Daoy (cell line): ENCODE results near the gene KRT35. TPM values are rescaled to one million over a fixed set of nuclear protein-coding genes. Genes with fewer than 3 reads are reported as not detected.
A peak's percentile ranks its signal among the peaks of the same experiment; 100 is the strongest.

Experiments
- DNase-seq: peaks from one replicate; pipeline ENCODE4 v3.0.0-alpha.2; 2015; ENCODE audit warnings: low read depth
- total RNA-seq: library from RNA; depleted of rRNA; stranded (reverse); fragments of >200 nt; shearing (Covaris generic); gene quantifications from 2 replicates; pipeline ENCODE4 v1.2.3, GENCODE V29; 2014

Gene KRT35
- total RNA-seq, 1 experiment from 2014 or later = not detected

- DNase-seq = no peak
Observed at GRCh38 chr17:41490000-41490990, 9.3 kb upstream of the KRT35 start.

- no peak for DNase-seq
Observed at GRCh38 chr17:41489531-41489930, 8.6 kb upstream of the KRT35 start, which contains the start of gene KRT36. Gene KRT36, minus strand, starts transcription at chr17:41489910. Its CDS starts 46 bp downstream, at chr17:41489864.

- peak; percentile 40 for DNase-seq
Observed at GRCh38 chr17:41486809-41487530, 6.0 kb upstream of the KRT35 start.

- DNase-seq = no peak
Observed at GRCh38 chr17:41486316-41486715, 5.4 kb upstream of the KRT35 start.

GRCh38 chr17:41484920-41485904, 4.3 kb upstream of the KRT35 start:
- no peak for DNase-seq

- DNase-seq = no peak
Observed at GRCh38 chr17:41483991-41484826, 3.3 kb upstream of the KRT35 start.

GRCh38 chr17:41483531-41483930, 2.6 kb upstream of the KRT35 start:
- no peak for DNase-seq

- DNase-seq = no peak
Observed at GRCh38 chr17:41480581-41480980, 370 bp downstream of the KRT35 start.

GRCh38 chr17:41480136-41480535, 815 bp downstream of the KRT35 start:
- DNase-seq = no peak

GRCh38 chr17:41478237-41478636, 2.7 kb downstream of the KRT35 start:
- no peak for DNase-seq

GRCh38 chr17:41476866-41477815, 3.8 kb downstream of the KRT35 start:
- DNase-seq = no peak

- DNase-seq = no peak
Observed at GRCh38 chr17:41475421-41475820, 5.5 kb downstream of the KRT35 start.

GRCh38 chr17:41474863-41475262, 6.1 kb downstream of the KRT35 start:
- no peak for DNase-seq

- DNase-seq = no peak
Observed at GRCh38 chr17:41468346-41468745, 12.6 kb downstream of the KRT35 start.

GRCh38 chr17:41467561-41467960, 13.4 kb downstream of the KRT35 start:
- DNase-seq = no peak

GRCh38 chr17:41466988-41467387, 14.0 kb downstream of the KRT35 start, which contains the start of gene KRT32:
Gene KRT32, minus strand, starts transcription at chr17:41467386. Its CDS starts 61 bp downstream, at chr17:41467325.
- no peak for DNase-seq

- DNase-seq = peak; percentile 96
Observed at GRCh38 chr17:41464682-41465081, 16.3 kb downstream of the KRT35 start.

- no peak for DNase-seq
Observed at GRCh38 chr17:41464173-41464572, 16.8 kb downstream of the KRT35 start.

GRCh38 chr17:41463746-41464145, 17.2 kb downstream of the KRT35 start:
- no peak for DNase-seq
